Measurements from ENCODE around the gene MBNL3. TPM values are rescaled to one million over a fixed set of nuclear protein-coding genes. Genes with fewer than 3 reads are reported as not detected.

MBNL3 gene
- total RNA-seq, 1 experiment from 2014 or later: 195 TPM

- H3K4me1 ChIP-seq: no peaks in the 10 kb centered on the region
- DNase-seq: no peak
- H3K9me3 ChIP-seq: no peaks in the 10 kb centered on the region
- Mint-ChIP-seq H3K27ac (ENCODE audit: unreplicated experiment) (no peak overlapping the region), H3K4me3 (ENCODE audit: unreplicated experiment) (no peak overlapping the region), H3K36me3 (ENCODE audit: insufficient read depth, unreplicated experiment) (no peaks in the 10 kb centered on the region), H3K9me3 (ENCODE audit: unreplicated experiment) (no peaks in the 10 kb centered on the region), H3K27me3 (ENCODE audit: insufficient read depth, unreplicated experiment) (no peaks in the 10 kb centered on the region), H3K4me1 (ENCODE audit: low read depth, unreplicated experiment) (no peaks in the 10 kb centered on the region)
- ChIA-PET POLR2A (no interaction called here), CTCF (interaction anchor here (0.6 kb wide), 1 partner anchor 540 kb away, joined by 4 read pairs; no protein-coding TSS in a partner anchor)
- no peak overlapping the region for H3K4me3 ChIP-seq (ENCODE audit: low read depth, low read length)
- intact Hi-C loops (cut with micrococcal nuclease; ENCODE audit: unreplicated experiment): no loop called here
- no TSS peak for BruUV-seq (replicated peaks)
- no peaks in the 10 kb centered on the region for H3K27me3 ChIP-seq (replicated peaks; ENCODE audit: control insufficient read depth, insufficient read depth, low read length)
- H3K36me3 ChIP-seq (ENCODE audit: control insufficient read depth, insufficient read depth, low read length): no peaks in the 10 kb centered on the region
- TF ChIP-seq, protein P1, sequence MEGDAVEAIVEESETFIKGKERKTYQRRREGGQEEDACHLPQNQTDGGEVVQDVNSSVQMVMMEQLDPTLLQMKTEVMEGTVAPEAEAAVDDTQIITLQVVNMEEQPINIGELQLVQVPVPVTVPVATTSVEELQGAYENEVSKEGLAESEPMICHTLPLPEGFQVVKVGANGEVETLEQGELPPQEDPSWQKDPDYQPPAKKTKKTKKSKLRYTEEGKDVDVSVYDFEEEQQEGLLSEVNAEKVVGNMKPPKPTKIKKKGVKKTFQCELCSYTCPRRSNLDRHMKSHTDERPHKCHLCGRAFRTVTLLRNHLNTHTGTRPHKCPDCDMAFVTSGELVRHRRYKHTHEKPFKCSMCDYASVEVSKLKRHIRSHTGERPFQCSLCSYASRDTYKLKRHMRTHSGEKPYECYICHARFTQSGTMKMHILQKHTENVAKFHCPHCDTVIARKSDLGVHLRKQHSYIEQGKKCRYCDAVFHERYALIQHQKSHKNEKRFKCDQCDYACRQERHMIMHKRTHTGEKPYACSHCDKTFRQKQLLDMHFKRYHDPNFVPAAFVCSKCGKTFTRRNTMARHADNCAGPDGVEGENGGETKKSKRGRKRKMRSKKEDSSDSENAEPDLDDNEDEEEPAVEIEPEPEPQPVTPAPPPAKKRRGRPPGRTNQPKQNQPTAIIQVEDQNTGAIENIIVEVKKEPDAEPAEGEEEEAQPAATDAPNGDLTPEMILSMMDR (IDR thresholded peaks at IDR 0.05; ENCODE audit: insufficient read depth in 1 of 2, low read depth in 1 of 2, low read length in 1 of 2, severe bottlenecking in 1 of 2, unreplicated experiment in 1 of 2): no peak
These were observed 65.5 kb downstream of the MBNL3 start for GRCh38 chrX:132423323-132423722.

GRCh38 chrX:132415012-132415411 lies 73.8 kb downstream of the MBNL3 start:
- H3K9me3 ChIP-seq: no peaks in the 10 kb centered on the region
- BruUV-seq (replicated peaks): no TSS peak
- ChIA-PET POLR2A (no interaction called here), CTCF (no interaction called here)
- TF ChIP-seq, protein P1 (IDR thresholded peaks at IDR 0.05; ENCODE audit: insufficient read depth in 1 of 2, low read depth in 1 of 2, low read length in 1 of 2, severe bottlenecking in 1 of 2, unreplicated experiment in 1 of 2): no peak
- H3K36me3 Mint-ChIP-seq (ENCODE audit: insufficient read depth, unreplicated experiment): peaks cover 20% of the 10 kb centered on the region
- H3K4me3 Mint-ChIP-seq (ENCODE audit: unreplicated experiment): no peak overlapping the region
- no peak overlapping the region for H3K4me3 ChIP-seq (ENCODE audit: low read depth, low read length)
- H3K27me3 ChIP-seq (replicated peaks; ENCODE audit: control insufficient read depth, insufficient read depth, low read length): no peaks in the 10 kb centered on the region
- intact Hi-C loops (cut with micrococcal nuclease; ENCODE audit: unreplicated experiment): no loop called here
- H3K36me3 ChIP-seq (ENCODE audit: control insufficient read depth, insufficient read depth, low read length): no peaks in the 10 kb centered on the region
- no peaks in the 10 kb centered on the region for H3K27me3 Mint-ChIP-seq (ENCODE audit: insufficient read depth, unreplicated experiment)
- DNase-seq: no peak
- H3K9me3 Mint-ChIP-seq (ENCODE audit: unreplicated experiment): no peaks in the 10 kb centered on the region
- H3K4me1 ChIP-seq: peaks cover 18% of the 10 kb centered on the region; the same call in 1 of the 2 replicates
- H3K27ac Mint-ChIP-seq (ENCODE audit: unreplicated experiment): peak overlapping the region; percentile 53
- H3K4me1 Mint-ChIP-seq (ENCODE audit: low read depth, unreplicated experiment): peaks cover under 1% of the 10 kb centered on the region

- CTCF ChIA-PET: no interaction called here
- no peak for DNase-seq
- Histone ChIP-seq H3K9me3 (no peaks in the 10 kb centered on the region), H3K4me1 (peaks cover 24% of the 10 kb centered on the region), H3K4me3 (ENCODE audit: low read depth, low read length) (no peak overlapping the region), H3K36me3 (ENCODE audit: control insufficient read depth, insufficient read depth, low read length) (no peaks in the 10 kb centered on the region), H3K27me3 (replicated peaks; ENCODE audit: control insufficient read depth, insufficient read depth, low read length) (no peaks in the 10 kb centered on the region)
- intact Hi-C loops (cut with micrococcal nuclease; ENCODE audit: unreplicated experiment): loop anchor here (5.0 kb wide), 3 partner anchors 38 to 198 kb away; no protein-coding TSS in a partner anchor
- H3K36me3 Mint-ChIP-seq (ENCODE audit: insufficient read depth, unreplicated experiment): peaks cover 26% of the 10 kb centered on the region
- BruUV-seq (replicated peaks): no TSS peak
- no peak overlapping the region for H3K4me3 Mint-ChIP-seq (ENCODE audit: unreplicated experiment)
- H3K4me1 Mint-ChIP-seq (ENCODE audit: low read depth, unreplicated experiment): peaks cover 7% of the 10 kb centered on the region
- no peaks in the 10 kb centered on the region for H3K9me3 Mint-ChIP-seq (ENCODE audit: unreplicated experiment)
- POLR2A ChIA-PET: no interaction called here
- H3K27ac Mint-ChIP-seq (ENCODE audit: unreplicated experiment): peak overlapping the region; percentile 53
- H3K27me3 Mint-ChIP-seq (ENCODE audit: insufficient read depth, unreplicated experiment): no peaks in the 10 kb centered on the region
- TF ChIP-seq, protein P1 (IDR thresholded peaks at IDR 0.05; ENCODE audit: insufficient read depth in 1 of 2, low read depth in 1 of 2, low read length in 1 of 2, severe bottlenecking in 1 of 2, unreplicated experiment in 1 of 2): no peak
These were observed 74.4 kb downstream of the MBNL3 start for GRCh38 chrX:132414404-132414803.

Data from Caco-2 (cell line).